HG03025 (cell line): ENCODE measurements around the gene MT2A.

Experiments used
- ATAC-seq: cut with Tn5 transposase; IDR thresholded peaks from one replicate; pipeline ENCODE4 v1.9.1; 2021; ENCODE audit warnings: mild to moderate bottlenecking, moderate library complexity; ENCODE audit not compliant: unreplicated experiment, low FRiP score

MT2A gene

DNA sequence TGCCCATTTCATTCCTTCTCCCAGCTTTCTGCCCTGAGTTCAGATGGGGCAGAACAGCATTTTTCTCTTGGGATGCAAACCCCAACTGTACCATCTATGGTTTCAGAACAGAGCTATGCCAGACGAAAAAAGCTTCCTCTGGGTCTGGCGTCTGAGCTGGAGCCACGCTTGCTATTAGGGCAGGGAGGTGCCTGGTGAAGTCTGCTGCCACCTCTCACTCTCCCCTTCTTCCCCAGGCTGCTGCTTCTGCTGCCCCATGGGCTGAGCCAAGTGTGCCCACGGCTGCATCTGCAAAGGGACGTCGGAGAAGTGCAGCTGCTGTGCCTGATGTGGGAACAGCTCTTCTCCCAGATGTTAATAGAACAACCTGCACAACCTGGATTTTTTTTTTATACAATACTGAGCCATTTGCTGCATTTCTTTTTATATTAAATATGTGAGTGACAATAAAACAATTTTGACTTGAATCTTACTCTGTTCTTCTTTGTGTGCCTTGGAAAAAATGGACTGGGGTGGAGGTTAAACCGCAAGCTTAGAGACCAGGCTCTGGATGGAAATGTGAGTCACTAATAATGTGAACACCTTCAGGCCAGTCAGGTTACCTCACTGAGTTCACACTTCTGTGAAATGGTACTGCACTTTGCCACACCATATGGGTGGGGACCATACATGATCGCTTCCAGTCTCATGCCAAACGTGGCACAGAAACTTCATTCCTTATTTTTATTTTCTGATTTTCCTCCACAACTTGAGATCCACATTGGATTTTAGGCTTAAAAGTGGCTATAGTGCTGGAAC lies 28.4 kb downstream of the MT2A start:
- no peak for ATAC-seq

DNA sequence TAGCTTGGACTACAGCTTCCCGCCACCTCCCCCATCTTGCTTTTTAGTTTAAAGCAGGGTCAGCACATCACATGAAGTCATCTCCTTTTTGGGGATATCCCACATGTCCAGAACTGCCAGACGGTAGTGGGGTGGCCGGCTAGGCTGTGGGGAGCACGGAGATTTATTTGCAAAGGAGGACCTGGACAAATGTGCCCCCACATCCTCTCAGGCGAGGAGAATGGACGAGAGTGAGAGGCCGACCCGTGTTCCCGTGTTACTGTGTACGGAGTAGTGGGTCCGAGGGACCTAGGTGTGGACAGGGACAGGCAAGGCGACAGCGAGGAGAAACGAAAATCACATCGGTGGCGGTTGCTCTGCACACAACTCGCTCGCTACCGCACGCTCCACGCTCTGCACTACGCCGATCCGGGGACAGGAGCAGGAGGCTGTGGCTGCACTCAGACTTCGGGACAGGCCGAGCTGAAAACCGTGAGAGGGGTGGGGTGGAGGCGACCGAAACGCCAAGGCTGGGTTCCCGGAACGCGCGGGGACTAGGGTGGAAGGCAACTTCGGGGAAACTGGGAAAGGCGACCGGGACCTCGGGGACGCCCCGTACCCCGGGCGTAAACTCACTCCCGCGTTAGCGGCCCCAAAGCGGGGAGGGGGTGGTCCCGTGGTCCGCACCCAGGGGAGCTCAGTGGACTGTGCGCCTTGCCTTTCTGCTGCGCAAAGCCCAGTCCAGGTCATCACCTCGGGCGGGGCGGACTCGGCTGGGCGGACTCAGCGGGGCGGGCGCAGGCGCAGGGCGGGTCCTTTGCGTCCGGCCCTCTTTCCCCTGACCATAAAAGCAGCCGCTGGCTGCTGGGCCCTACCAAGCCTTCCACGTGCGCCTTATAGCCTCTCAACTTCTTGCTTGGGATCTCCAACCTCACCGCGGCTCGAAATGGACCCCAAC lies 29.7 kb downstream of the MT2A start, which contains the start of gene MT1A:
TSS of gene MT1A (plus strand) at position 853 of the 937 bp plus-strand sequence. CDS start at position 926, 73 bp downstream.
- no peak for ATAC-seq

DNA sequence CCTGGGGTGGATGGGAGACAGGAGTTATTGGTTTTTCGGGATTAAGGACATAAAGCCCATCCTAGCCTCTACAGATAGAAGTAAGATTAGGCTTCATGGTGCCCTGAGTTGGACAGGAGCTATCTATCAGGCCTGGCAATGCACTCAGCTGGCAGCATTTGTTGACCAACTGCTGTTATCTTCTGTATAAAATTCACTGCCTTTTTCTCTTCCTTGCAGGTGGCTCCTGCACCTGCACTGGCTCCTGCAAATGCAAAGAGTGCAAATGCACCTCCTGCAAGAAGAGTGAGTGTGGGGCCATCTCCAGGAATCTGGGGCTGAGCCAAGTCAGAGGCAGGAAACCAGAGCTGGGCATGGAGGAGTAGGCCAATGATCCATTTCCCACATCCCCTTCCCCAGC lies 30.7 kb downstream of the MT2A start:
- no peak for ATAC-seq

DNA sequence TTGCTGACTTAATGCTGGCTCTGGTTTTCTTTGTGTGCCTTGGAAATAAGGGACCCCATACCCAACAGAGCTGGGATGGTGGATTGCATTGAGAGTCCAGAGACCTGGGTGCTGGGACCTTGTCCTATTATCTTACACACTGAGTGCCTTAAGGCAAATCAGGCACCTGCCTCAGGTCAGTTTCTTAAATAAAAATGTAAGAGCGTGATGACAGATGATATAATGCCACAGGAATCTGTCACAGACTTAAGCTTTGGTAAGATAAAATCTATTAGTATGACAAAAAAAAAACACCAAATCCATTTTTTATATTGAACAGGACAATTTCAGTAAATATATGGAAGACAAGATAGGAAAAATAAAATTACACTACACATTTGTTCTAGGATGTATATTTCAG lies 31.7 kb downstream of the MT2A start:
- ATAC-seq: no peak

DNA sequence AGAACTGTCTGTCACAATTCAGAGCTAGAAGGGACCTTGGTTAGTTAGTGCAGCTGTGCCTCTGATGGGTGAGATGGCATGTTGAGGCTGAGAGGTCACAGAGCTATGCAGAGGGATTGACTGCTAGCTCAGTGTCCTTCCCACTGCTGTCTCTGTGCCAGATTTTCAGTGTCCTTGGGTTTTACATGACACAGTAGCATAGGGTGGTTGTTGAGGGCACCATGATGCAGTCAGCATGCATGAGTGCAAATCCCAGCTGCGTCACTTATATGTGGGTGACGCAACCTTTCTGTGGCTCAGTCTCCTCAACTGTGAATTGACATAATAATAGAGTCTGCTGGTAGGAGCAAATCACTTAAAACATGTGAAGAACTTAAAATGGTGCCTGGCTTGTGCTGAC lies 32.8 kb downstream of the MT2A start:
- ATAC-seq: no peak

DNA sequence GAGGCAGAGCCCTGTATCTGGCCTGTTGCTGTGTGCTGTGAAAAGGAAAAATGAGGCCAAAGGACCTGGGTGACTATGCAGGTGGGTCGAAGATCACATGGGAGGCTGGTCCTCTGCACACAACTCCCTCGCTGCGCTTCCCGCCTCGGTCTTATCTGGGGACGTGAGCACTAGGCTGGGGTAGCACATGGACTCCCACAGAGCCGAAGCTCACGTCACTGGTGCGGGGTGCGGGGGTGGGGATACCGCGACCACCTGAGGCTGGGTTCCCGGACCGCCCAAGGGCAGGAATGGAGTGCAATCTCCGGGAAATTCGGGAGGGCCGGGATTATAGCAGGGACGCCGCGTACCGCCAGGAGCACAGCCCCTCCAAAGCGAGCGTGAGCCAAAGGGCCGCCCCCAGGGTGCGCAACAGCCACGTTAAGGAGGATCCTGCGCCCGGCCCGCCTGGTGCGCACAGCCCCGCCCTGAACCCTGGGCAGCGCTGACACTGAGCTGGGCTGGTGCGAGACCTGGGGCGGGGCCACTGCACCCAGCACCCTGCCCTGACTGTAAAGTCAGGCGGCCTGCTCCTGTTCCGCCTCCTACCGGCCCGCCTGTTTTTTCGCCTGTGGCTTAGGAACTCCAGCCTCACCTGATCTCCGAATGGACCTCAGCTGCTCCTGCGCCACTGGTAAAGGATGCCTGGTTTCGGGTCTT lies 34.8 kb downstream of the MT2A start:
- ATAC-seq: no peak

DNA sequence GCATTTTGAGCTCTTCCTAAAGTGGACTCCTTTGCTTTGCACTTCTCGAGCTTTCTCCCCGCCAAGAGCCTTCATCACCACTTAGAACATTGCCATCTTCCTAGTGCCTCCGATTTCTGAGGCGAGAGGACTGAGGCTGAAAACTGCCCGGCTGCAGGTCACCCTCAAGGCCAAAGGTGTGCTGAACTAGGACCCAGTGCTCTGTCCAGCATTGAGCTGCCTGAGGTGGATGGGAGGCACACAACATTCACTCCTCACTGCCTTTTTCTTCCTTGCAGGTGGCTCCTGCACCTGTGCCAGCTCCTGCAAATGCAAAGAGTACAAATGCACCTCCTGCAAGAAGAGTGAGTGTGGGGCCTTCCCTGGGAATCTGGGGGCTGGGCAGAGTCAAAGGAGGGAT lies 35.4 kb downstream of the MT2A start:
- ATAC-seq: no peak

- ATAC-seq: no peak
Measured at GRCh38 chr16:56645311-56645710, 36.9 kb downstream of the MT2A start.

GRCh38 chr16:56645838-56646237 lies 37.5 kb downstream of the MT2A start:
- ATAC-seq: no peak

- ATAC-seq: no peak
Measured at GRCh38 chr16:56647641-56648431, 39.5 kb downstream of the MT2A start.

DNA sequence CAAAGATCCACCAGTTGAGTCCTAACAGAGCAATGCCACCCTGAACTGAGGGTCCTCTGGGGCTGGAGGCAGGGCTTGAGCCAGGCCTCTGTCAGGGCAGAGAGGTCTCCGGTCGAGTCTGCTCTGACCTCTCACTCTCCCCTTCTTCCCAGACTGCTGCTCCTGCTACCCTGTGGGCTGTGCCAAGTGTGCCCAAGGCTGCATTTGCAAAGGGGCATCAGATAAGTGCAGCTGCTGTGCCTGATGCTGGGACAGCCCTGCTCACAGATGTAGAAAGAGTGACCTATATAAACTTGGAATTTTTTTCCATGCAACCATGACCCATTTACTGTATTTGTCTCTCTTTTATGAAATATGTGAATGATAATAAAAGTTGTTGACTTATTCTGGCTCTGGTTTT lies 40.9 kb downstream of the MT2A start:
- ATAC-seq: no peak

DNA sequence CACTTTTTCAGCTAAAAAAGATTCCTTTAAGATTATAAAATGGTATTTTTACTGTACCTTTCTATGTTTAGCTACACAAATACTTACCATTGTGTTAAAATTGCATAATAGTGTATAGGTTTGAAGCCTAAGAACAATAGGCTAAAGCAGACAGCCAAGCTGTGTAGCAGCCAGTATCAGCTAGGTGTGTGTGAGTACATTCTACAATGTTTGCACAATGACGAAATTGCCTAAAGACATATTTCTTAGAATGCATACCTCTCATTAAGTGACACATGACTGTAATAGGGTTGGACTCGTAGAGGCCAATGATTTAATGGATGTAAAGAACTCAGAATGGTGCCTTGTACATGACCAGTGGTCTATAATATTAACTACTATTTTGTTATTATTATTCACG lies 41.4 kb downstream of the MT2A start:
- ATAC-seq: no peak

GRCh38 chr16:56651586-56651985 lies 43.2 kb downstream of the MT2A start, which contains the start of gene MT1B:
Gene MT1B, plus strand, starts transcription at chr16:56651886. Its CDS starts 68 bp downstream, at chr16:56651954.
- no peak for ATAC-seq

DNA sequence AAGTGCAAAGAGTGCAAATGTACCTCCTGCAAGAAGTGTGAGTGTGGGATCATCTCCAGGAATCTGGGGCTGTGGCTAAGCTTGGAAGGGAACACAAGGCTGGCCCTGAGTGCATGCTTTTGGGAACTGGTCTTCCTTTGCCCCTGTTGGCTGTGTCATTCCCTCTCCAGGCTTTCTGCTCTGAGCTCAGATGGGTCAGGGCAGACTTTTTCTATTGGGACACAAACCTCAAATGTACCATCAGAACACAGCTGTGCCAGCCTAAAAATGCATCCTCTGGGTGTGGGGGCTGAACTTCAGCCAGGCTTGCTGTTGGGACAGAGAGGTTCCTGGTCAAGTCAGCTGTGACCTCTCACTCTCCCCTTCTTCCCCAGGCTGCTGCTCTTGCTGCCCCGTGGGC lies 44.2 kb downstream of the MT2A start:
- ATAC-seq: no peak

GRCh38 chr16:56653218-56653617 lies 44.8 kb downstream of the MT2A start:
- ATAC-seq: no peak

GRCh38 chr16:56657555-56658326 lies 49.4 kb downstream of the MT2A start, which contains the start of gene MT1F:
Gene MT1F, plus strand, starts transcription at chr16:56657959. Its CDS starts 100 bp downstream, at chr16:56658059.
- ATAC-seq: no peak

- no peak for ATAC-seq
Measured at GRCh38 chr16:56658327-56658875, 50.0 kb downstream of the MT2A start.
